PC-3 (cell line): ENCODE data around the gene DGKD. TPM values are rescaled to one million over a fixed set of nuclear protein-coding genes. Genes with fewer than 3 reads are reported as not detected.

Experiments used
- ATAC-seq: fragments of 200-7000 bp; cut with Tn5 transposase; 2 replicates; pipeline ENCODE4 v1.9.1; 2020; ENCODE audit warnings: mild to moderate bottlenecking, moderate library complexity
- BruUV-seq: library from RNA; stranded (reverse); fragments of 400-500 nt; replicated peaks from 2 replicates; lab custom pipeline; 2021; lab: Mats Ljungman, UMichigan
- CTCF ChIA-PET: fragments of 300-600 bp; sonication (Branson Sonifier 250); formaldehyde crosslinking; loops from one replicate; lab custom pipeline; 2022; ENCODE audit warnings: antibody characterized with exemption; lab: Charles Lee
- POLR2A ChIA-PET: fragments of 300-600 bp; sonication (Branson Sonifier 250); formaldehyde crosslinking; loops from one replicate; lab custom pipeline; 2022; ENCODE audit warnings: antibody characterized with exemption; ENCODE audit not compliant: unreplicated experiment; lab: Charles Lee
- DNase-seq: peaks from one replicate; pipeline ENCODE4 v3.0.0-alpha.2; 2015
- H2AFZ ChIP-seq: fragments of 300-600 bp; sonication (generic); 2 replicates; pipeline ENCODE4 v1.6.0; 2016; ENCODE audit warnings: antibody characterized with exemption, low read length
- H3F3A ChIP-seq: fragments of 300-600 bp; sonication (generic); one replicate; pipeline ENCODE4 v1.6.0; 2017; ENCODE audit warnings: antibody characterized with exemption, low read length, control low read depth, mild to moderate bottlenecking; ENCODE audit not compliant: unreplicated experiment
- H3K27ac ChIP-seq: fragments of 300-600 bp; sonication (generic); 2 replicates; pipeline ENCODE4 v1.5.1; 2016; ENCODE audit warnings: mild to moderate bottlenecking, low read length
- H3K27me3 ChIP-seq: fragments of 300-600 bp; sonication (generic); 2 replicates; pipeline ENCODE4 v1.6.1; 2016; ENCODE audit warnings: low read length, mixed read lengths
- H3K36me3 ChIP-seq: fragments of 300-600 bp; sonication (generic); 2 replicates; pipeline ENCODE4 v1.6.1; 2016; ENCODE audit warnings: low read depth, mixed run types, low read length, mixed read lengths
- H3K4me1 ChIP-seq: fragments of 300-600 bp; sonication (generic); 2 replicates; pipeline ENCODE4 v1.5.1; 2016; ENCODE audit warnings: low read length; ENCODE audit not compliant: insufficient read depth
- H3K4me2 ChIP-seq: fragments of 300-600 bp; sonication (generic); 2 replicates; pipeline ENCODE4 v1.6.0; 2016; ENCODE audit warnings: low read length
- H3K4me3 ChIP-seq: fragments of 300-600 bp; sonication (generic); 2 replicates; pipeline ENCODE4 v1.5.1; 2016; ENCODE audit warnings: mild to moderate bottlenecking, low read length, mixed read lengths
- H3K79me2 ChIP-seq: fragments of 300-600 bp; sonication (generic); 2 replicates; pipeline ENCODE4 v1.6.1; 2017; ENCODE audit warnings: low read length, mixed read lengths
- H3K9ac ChIP-seq: fragments of 300-600 bp; sonication (generic); 2 replicates; pipeline ENCODE4 v1.6.0; 2016; ENCODE audit warnings: mild to moderate bottlenecking, low read length
- H3K9me2 ChIP-seq: fragments of 300-600 bp; sonication (generic); replicated peaks from 2 replicates; pipeline ENCODE4 v1.6.1; 2016; ENCODE audit warnings: mixed run types, low read length, mixed read lengths
- H3K9me3 ChIP-seq: fragments of 300-600 bp; sonication (generic); 2 replicates; pipeline ENCODE4 v1.6.1; 2016; ENCODE audit warnings: low read length, mixed read lengths
- H4K20me1 ChIP-seq: fragments of 300-600 bp; sonication (generic); 2 replicates; pipeline ENCODE4 v1.6.1; 2016; ENCODE audit warnings: low read length, mixed read lengths
- EZH2 ChIP-seq: fragments of 300-600 bp; sonication (generic); IDR thresholded peaks from one replicate; pipeline ENCODE4 v1.6.1; 2017; ENCODE audit warnings: antibody characterized with exemption, mild to moderate bottlenecking, low read length; ENCODE audit not compliant: unreplicated experiment
- EZH2phosphoT487 ChIP-seq: fragments of 300-600 bp; sonication (generic); IDR thresholded peaks from 2 replicates; pipeline ENCODE4 v1.6.1; 2018; ENCODE audit warnings: mild to moderate bottlenecking, antibody characterized with exemption, low read length, borderline replicate concordance
- intact Hi-C: fragments of 100-400 bp; cut with micrococcal nuclease; formaldehyde crosslinking; loops from 2 replicates; pipeline ENCODE4 v1.9.0; 2023
- total RNA-seq: library from RNA; depleted of rRNA; stranded (reverse); fragments of >200 nt; gene quantifications from 2 replicates; pipeline ENCODE4 v1.2.3, GENCODE V29; 2014
- TF ChIP-seq, protein P1 (sequence below): fragments of 300-600 bp; sonication (generic); conservative IDR thresholded peaks from 2 replicates; pipeline ENCODE4 v1.5.1; 2017; ENCODE audit warnings: antibody characterized with exemption, low read depth, mild to moderate bottlenecking, low read length

Gene DGKD
- total RNA-seq, 1 experiment from 2014 or later = 23.3 TPM

GRCh38 chr2:233350708-233351107 is 3.6 kb upstream of the DGKD start:
- Histone ChIP-seq H3K9ac (peak overlapping the region; percentile 48), H4K20me1 (peaks cover 8% of the 10 kb centered on the region; the same call in 1 of the 2 replicates), H3K27ac (peak overlapping the region; percentile 80), H3K9me2 (no peaks in the 10 kb centered on the region), H3K36me3 (no peaks in the 10 kb centered on the region), H3K4me2 (peak overlapping the region; percentile 67), H3K4me1 (peaks cover 28% of the 10 kb centered on the region), H3K27me3 (no peaks in the 10 kb centered on the region), H3K4me3 (no peak overlapping the region), H2AFZ (peak overlapping the region; percentile 69), H3F3A (no peaks in the 10 kb centered on the region), H3K79me2 (peaks cover 9% of the 10 kb centered on the region), H3K9me3 (no peaks in the 10 kb centered on the region)
- CTCF ChIA-PET = interaction anchor here (0.5 kb wide), 1 partner anchor 77 kb away, joined by 3 read pairs; no protein-coding TSS in a partner anchor
- DNase-seq (peak; percentile 97), ATAC-seq (peak; percentile 84)
- POLR2A ChIA-PET = interaction anchor here (0.7 kb wide), 1 partner anchor 25 kb away, joined by 6 read pairs; no protein-coding TSS in a partner anchor
- TF ChIP-seq EZH2phosphoT487 (no peak), EZH2 (no peak)
- TF ChIP-seq, protein P1, sequence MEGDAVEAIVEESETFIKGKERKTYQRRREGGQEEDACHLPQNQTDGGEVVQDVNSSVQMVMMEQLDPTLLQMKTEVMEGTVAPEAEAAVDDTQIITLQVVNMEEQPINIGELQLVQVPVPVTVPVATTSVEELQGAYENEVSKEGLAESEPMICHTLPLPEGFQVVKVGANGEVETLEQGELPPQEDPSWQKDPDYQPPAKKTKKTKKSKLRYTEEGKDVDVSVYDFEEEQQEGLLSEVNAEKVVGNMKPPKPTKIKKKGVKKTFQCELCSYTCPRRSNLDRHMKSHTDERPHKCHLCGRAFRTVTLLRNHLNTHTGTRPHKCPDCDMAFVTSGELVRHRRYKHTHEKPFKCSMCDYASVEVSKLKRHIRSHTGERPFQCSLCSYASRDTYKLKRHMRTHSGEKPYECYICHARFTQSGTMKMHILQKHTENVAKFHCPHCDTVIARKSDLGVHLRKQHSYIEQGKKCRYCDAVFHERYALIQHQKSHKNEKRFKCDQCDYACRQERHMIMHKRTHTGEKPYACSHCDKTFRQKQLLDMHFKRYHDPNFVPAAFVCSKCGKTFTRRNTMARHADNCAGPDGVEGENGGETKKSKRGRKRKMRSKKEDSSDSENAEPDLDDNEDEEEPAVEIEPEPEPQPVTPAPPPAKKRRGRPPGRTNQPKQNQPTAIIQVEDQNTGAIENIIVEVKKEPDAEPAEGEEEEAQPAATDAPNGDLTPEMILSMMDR = no peak
- intact Hi-C loops = loop anchor here (1.0 kb wide), 1 partner anchor 60 kb away; no protein-coding TSS in a partner anchor
- no TSS peak for BruUV-seq

GRCh38 chr2:233351423-233351822 is 2.9 kb upstream of the DGKD start:
- no peak overlapping the region for H3K4me3 ChIP-seq
- peaks cover 14% of the 10 kb centered on the region; the same call in 1 of the 2 replicates for H4K20me1 ChIP-seq
- ChIA-PET POLR2A (interaction anchor here (0.7 kb wide), 1 partner anchor 26 kb away, joined by 6 read pairs; no protein-coding TSS in a partner anchor), CTCF (no interaction called here)
- DNase-seq = peak; percentile 39
- peaks cover 35% of the 10 kb centered on the region for H3K4me1 ChIP-seq
- H3K9me2 ChIP-seq = no peaks in the 10 kb centered on the region
- no TSS peak for BruUV-seq
- intact Hi-C loops = no loop called here
- H3K36me3 ChIP-seq = no peaks in the 10 kb centered on the region
- peaks cover 16% of the 10 kb centered on the region for H3K79me2 ChIP-seq
- H3K27me3 ChIP-seq = no peaks in the 10 kb centered on the region
- no peak overlapping the region for H2AFZ ChIP-seq
- TF ChIP-seq, protein P1 = no peak
- TF ChIP-seq EZH2phosphoT487 (no peak), EZH2 (no peak)
- ATAC-seq = no peak
- peak overlapping the region; percentile 35 for H3K9ac ChIP-seq
- H3F3A ChIP-seq = no peaks in the 10 kb centered on the region
- H3K27ac ChIP-seq = peak overlapping the region; percentile 80
- peak overlapping the region; percentile 67 for H3K4me2 ChIP-seq
- no peaks in the 10 kb centered on the region for H3K9me3 ChIP-seq

- no peaks in the 10 kb centered on the region for H3F3A ChIP-seq
- no peaks in the 10 kb centered on the region for H3K9me3 ChIP-seq
- no peaks in the 10 kb centered on the region for H3K9me2 ChIP-seq
- intact Hi-C loops = no loop called here
- H3K27me3 ChIP-seq = no peaks in the 10 kb centered on the region
- POLR2A ChIA-PET = no interaction called here
- no peaks in the 10 kb centered on the region for H3K36me3 ChIP-seq
- no TSS peak for BruUV-seq
- ATAC-seq (no peak), DNase-seq (no peak)
- H3K9ac ChIP-seq = no peak overlapping the region
- CTCF ChIA-PET = no interaction called here
- H2AFZ ChIP-seq = no peak overlapping the region
- peaks cover 42% of the 10 kb centered on the region for H3K4me1 ChIP-seq
- H3K4me2 ChIP-seq = no peak overlapping the region
- H3K79me2 ChIP-seq = peaks cover 25% of the 10 kb centered on the region
- no peak overlapping the region for H3K4me3 ChIP-seq
- no peak for TF ChIP-seq EZH2
- TF ChIP-seq, protein P1 = no peak
- no peak for TF ChIP-seq EZH2phosphoT487
- H4K20me1 ChIP-seq = peaks cover 20% of the 10 kb centered on the region; the same call in 1 of the 2 replicates
- no peak overlapping the region for H3K27ac ChIP-seq
These were observed 2.0 kb upstream of the DGKD start for GRCh38 chr2:233352141-233352842.
